ENCODE data around the gene VGF. TPM values are rescaled to one million over a fixed set of nuclear protein-coding genes. Genes with fewer than 3 reads are reported as not detected.
"Not testable (repeated sequence)": the region's sequence is repeated elsewhere in the genome, so short reads cannot be mapped to it uniquely, and the experiment has no call there.

VGF gene
- polyA plus RNA-seq, 6 donors from 2014 or later = not detected

DNA sequence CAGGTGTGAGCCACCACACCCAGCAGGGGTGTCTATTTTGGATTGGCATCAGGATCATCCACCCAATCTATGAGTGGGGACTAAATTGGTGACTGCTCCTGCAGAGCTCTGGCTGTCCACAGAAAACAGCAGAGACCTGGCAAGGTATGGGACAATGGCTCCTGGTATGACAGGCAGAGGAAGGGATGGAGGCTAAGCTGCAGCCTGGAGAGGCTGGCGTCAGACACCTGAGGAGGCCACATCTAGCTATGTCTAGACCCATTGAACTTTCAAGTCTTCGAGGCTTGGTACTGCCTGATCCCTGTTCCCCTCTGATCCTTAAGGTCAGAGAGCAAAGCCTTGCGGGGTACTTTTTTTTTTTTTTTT lies 41.7 kb downstream of the VGF start:
- Mint-ChIP-seq H3K9me3 (peaks cover 0 to 1% (median 0%) of the 10 kb centered on the region in 7 donors), H3K4me3 (peak overlapping the region in 1 of 8 donors; percentile 22), H3K27me3 (peaks cover 12 to 56% (median 44%) of the 10 kb centered on the region in 3 donors), H3K4me1 (peaks cover 23 to 50% (median 42%) of the 10 kb centered on the region in 3 donors), H3K27ac (no peak overlapping the region), H3K36me3 (no peaks in the 10 kb centered on the region)
- ATAC-seq (ENCODE audit: low read depth in 2 of 2) = no peak
- DNase-seq = no peak

- Mint-ChIP-seq H3K27me3 (peaks cover 12 to 50% (median 44%) of the 10 kb centered on the region in 3 donors), H3K27ac (peak overlapping the region in 2 of 6 donors; percentile 66 to 98), H3K9me3 (peaks cover 0 to 1% (median 0%) of the 10 kb centered on the region in 7 donors), H3K4me1 (peaks cover 23 to 50% (median 42%) of the 10 kb centered on the region in 3 donors), H3K36me3 (no peaks in the 10 kb centered on the region), H3K4me3 (peak overlapping the region in 7 of 8 donors; percentile 35 to 90 (median 84))
- DNase-seq (no peak), ATAC-seq (ENCODE audit: low read depth in 2 of 2) (no peak)
Measured at GRCh38 chr7:101122933-101123702, 42.3 kb downstream of the VGF start.

DNA sequence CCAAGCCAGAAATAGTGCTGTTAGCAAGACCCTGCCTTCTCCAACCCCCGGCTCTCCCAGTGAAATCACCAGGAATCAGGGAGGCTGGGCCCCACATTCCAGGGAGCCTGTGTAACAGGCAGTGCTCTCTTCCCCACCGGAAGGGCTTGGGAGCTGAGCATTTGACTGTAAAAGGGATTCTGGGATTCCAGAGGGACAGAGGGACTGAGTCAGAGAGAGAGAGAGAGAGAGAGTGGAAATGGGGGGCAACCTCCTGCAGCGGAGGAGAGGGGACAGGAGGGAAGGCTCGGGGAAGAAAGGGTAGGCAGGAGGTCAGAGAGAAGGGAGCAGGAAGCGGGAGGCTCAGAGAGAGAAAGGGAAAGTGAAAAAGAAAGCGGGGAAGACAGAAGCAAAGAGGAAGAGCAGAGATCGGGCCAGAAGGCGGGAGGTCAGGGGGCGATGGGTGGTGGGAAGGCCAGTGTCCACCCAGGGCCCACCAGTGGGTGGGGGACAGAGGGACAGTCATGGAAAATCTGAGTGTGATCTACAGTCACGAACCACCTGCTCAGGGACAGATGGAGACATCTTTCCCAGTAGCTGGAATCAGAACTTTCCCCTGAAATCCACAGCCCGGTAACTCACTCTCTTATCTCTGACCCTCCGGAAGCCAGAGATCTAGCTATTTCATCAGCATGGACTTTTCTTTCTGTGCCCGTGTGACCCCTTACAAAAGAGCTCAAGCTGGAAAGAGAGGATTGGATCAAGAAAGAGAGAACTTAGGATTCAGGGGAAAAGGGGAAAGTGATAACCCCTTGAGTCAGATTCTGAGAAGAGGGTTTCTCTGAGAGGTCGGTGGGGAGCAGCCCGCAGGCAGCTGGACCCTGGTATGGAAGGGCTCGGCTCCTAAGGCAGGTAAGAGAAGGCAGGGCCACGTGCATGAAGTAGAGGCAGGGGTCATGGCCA lies 43.1 kb downstream of the VGF start:
- Mint-ChIP-seq H3K9me3 (peaks cover 0 to 1% (median 0%) of the 10 kb centered on the region in 7 donors), H3K36me3 (no peaks in the 10 kb centered on the region), H3K27me3 (peaks cover 12 to 48% (median 35%) of the 10 kb centered on the region in 3 donors), H3K4me1 (peaks cover 23 to 49% (median 35%) of the 10 kb centered on the region in 3 donors), H3K4me3 (peak overlapping the region; percentile 77 to 91 (median 88)), H3K27ac (peak overlapping the region; percentile 66 to 98 (median 73))
- no peak for DNase-seq
- peak; percentile 44 to 45 for ATAC-seq (ENCODE audit: low read depth in 2 of 2)

GRCh38 chr7:101121631-101121990 lies 43.8 kb downstream of the VGF start:
- ATAC-seq (ENCODE audit: low read depth in 2 of 2); DNase-seq; H3K9me3 Mint-ChIP-seq; H3K36me3 Mint-ChIP-seq: not testable (repeated sequence)
- Mint-ChIP-seq H3K4me1 (peaks cover 16 to 42% (median 28%) of the 10 kb centered on the region in 3 donors), H3K4me3 (peak overlapping the region in 7 of 8 donors; percentile 77 to 91 (median 87)), H3K27me3 (peaks cover 6 to 43% (median 35%) of the 10 kb centered on the region in 3 donors), H3K27ac (peak overlapping the region in 3 of 6 donors; percentile 57 to 98 (median 77))

DNA sequence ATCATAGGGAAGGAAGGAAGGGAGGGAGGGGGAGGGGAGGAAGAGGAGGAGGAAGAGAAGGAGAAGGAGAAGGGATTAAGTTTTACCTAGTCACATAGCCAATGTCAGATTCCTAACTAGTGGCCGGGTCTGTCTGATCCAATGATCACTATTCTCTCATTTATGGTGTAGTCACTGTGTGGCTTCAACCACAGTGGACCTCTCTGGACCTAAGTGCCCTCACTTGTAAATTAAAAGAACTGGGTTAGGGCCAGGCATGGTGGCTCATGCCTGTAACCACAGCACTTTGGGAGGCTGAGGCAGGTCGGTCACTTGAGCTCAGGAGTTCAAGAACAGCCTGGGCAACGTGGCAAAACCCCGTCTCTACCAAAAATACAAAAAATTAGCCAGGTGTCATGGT lies 45.1 kb downstream of the VGF start:
- Mint-ChIP-seq H3K9me3 (no peaks in the 10 kb centered on the region), H3K4me3 (no peak overlapping the region), H3K4me1 (peaks cover 9 to 29% (median 20%) of the 10 kb centered on the region in 3 donors), H3K27me3 (peaks cover 5 to 31% (median 23%) of the 10 kb centered on the region in 3 donors), H3K27ac (no peak overlapping the region), H3K36me3 (no peaks in the 10 kb centered on the region)
- ATAC-seq (ENCODE audit: low read depth in 2 of 2) (no peak), DNase-seq (no peak)

GRCh38 chr7:101119876-101120275 lies 45.5 kb downstream of the VGF start:
- peaks cover 3 to 27% (median 19%) of the 10 kb centered on the region in 3 donors for H3K27me3 Mint-ChIP-seq
- H3K9me3 Mint-ChIP-seq = no peaks in the 10 kb centered on the region
- H3K4me3 Mint-ChIP-seq = peak overlapping the region in 1 of 8 donors; percentile 29
- ATAC-seq (ENCODE audit: low read depth in 2 of 2) = no peak
- H3K27ac Mint-ChIP-seq = peak overlapping the region in 1 of 6 donors; percentile 59
- H3K36me3 Mint-ChIP-seq = no peaks in the 10 kb centered on the region
- H3K4me1 Mint-ChIP-seq = peaks cover 9 to 27% (median 16%) of the 10 kb centered on the region in 3 donors
- DNase-seq = no peak

DNA sequence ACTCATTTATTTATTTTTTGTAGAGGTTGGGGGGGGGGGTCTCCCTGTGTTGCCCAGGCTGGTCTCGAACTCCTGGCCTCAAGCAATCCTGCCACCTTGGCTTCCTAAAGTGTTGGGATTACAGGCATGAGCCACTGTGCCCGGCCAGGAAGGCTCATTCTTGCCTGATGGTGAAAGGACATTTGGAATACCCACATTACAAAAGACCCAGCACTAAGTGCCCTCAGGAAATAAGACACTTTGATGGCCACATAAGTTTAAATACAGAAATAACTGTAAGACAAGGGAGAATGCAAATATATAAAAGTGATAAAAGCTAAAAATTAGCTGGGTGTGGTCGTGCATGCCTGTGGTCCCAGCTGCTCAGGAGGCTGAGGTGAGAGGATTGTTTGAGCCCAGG lies 46.5 kb downstream of the VGF start:
- Mint-ChIP-seq H3K27ac (no peak overlapping the region), H3K27me3 (peaks cover 0 to 22% (median 11%) of the 10 kb centered on the region in 3 donors), H3K36me3 (no peaks in the 10 kb centered on the region), H3K9me3 (no peaks in the 10 kb centered on the region), H3K4me1 (peaks cover 9 to 22% (median 12%) of the 10 kb centered on the region in 3 donors), H3K4me3 (no peak overlapping the region)
- DNase-seq = no peak
- ATAC-seq (ENCODE audit: low read depth in 2 of 2) = no peak

DNA sequence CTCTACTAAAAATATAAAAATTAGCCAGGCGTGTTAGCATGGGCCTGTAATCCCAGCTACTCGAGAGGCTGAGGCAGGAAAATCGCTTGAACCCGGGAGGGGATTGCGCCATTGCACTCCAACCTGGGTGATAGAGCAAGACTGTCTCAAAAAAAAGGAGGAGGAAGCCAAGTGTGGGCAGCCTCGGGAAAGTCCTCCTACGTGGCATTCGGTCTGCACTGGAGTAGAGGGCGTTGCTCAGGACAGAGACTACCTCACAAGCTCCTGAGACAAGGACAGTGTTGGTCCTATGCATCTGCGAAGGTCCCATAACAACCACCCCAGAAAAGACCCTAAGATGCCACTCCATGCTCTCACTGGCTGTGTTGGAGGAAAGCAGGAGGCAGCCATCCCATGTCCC lies 48.5 kb downstream of the VGF start:
- Mint-ChIP-seq H3K9me3 (no peaks in the 10 kb centered on the region), H3K4me3 (no peak overlapping the region), H3K27ac (no peak overlapping the region), H3K4me1 (peaks cover 1 to 8% (median 2%) of the 10 kb centered on the region in 3 donors), H3K27me3 (peaks cover 0 to 15% (median 3%) of the 10 kb centered on the region in 3 donors), H3K36me3 (no peaks in the 10 kb centered on the region)
- ATAC-seq (ENCODE audit: low read depth in 2 of 2) (no peak), DNase-seq (no peak)

- Mint-ChIP-seq H3K9me3 (no peaks in the 10 kb centered on the region), H3K36me3 (no peaks in the 10 kb centered on the region), H3K4me1 (no peaks in the 10 kb centered on the region), H3K4me3 (no peak overlapping the region), H3K27ac (no peak overlapping the region), H3K27me3 (peaks cover 0 to 8% (median 0%) of the 10 kb centered on the region in 3 donors)
- DNase-seq = no peak
- no peak for ATAC-seq (ENCODE audit: low read depth in 2 of 2)
Measured at GRCh38 chr7:101115215-101115614, 50.2 kb downstream of the VGF start.

DNA sequence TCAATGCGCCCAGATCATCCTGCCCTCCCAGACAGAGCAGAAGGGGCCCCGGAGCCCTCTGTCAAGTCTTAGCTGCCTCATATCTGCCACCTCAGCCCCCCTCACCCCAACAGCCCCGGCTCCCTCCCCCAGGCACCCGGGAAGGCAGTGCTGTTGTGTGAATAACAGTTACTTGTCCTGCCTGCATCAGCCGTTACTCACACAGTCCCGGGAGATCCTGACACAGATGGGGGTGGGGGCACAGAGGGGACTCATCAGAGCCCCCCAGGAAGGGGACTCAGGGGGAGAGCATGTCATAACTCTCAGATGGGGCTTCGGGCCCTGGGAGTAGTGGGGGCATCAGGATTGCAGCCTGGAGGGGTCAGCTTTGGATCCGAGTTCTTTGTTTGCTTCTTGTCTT lies 50.9 kb downstream of the VGF start:
- Mint-ChIP-seq H3K27ac (no peak overlapping the region), H3K27me3 (peaks cover 0 to 8% (median 0%) of the 10 kb centered on the region in 3 donors), H3K4me1 (no peaks in the 10 kb centered on the region), H3K36me3 (no peaks in the 10 kb centered on the region), H3K4me3 (no peak overlapping the region), H3K9me3 (no peaks in the 10 kb centered on the region)
- DNase-seq (no peak), ATAC-seq (ENCODE audit: low read depth in 2 of 2) (no peak)

GRCh38 chr7:101113836-101114235 lies 51.5 kb downstream of the VGF start:
- H3K4me3 Mint-ChIP-seq = no peak overlapping the region
- ATAC-seq (ENCODE audit: low read depth in 2 of 2) (no peak), DNase-seq (no peak)
- no peak overlapping the region for H3K27ac Mint-ChIP-seq
- no peaks in the 10 kb centered on the region for H3K9me3 Mint-ChIP-seq
- no peaks in the 10 kb centered on the region for H3K36me3 Mint-ChIP-seq
- H3K4me1 Mint-ChIP-seq = no peaks in the 10 kb centered on the region
- peaks cover 0 to 8% (median 0%) of the 10 kb centered on the region in 3 donors for H3K27me3 Mint-ChIP-seq

- H3K36me3 Mint-ChIP-seq; DNase-seq; H3K4me1 Mint-ChIP-seq; H3K4me3 Mint-ChIP-seq; ATAC-seq (ENCODE audit: low read depth in 2 of 2); H3K9me3 Mint-ChIP-seq; H3K27me3 Mint-ChIP-seq: not testable (repeated sequence)
- peak overlapping the region in 1 of 6 donors; percentile 13 for H3K27ac Mint-ChIP-seq
Measured at GRCh38 chr7:101113140-101113539, 52.2 kb downstream of the VGF start.

Measured in naive B cell (primary cell).